Measurements from ENCODE around the gene MRPS35.

The MRPS35 gene

DNA sequence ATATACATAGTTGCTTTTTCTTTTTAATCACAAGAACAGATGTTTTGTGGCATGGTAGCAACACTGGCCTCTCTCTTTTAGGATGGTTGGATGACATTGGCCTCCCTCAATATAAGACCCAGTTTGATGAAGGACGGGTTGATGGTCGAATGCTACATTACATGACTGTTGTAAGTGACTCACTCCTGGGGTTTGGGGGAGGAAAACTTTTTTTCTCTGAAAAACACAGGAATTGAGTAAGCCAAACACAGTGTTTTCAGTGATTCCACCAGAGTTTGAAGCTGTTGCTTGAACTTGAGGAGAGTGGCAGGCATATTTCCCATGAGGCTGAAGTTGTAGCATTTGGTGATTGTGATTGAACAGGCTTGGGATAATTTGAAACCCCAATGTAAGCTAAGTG lies 28.1 kb upstream of the MRPS35 start:
- Histone ChIP-seq H2AFZ (ENCODE audit: low read length) (no peak overlapping the region), H4K20me1 (ENCODE audit: insufficient read depth, low read length) (no peaks in the 10 kb centered on the region), H3K9ac (ENCODE audit: low read length) (no peak overlapping the region), H3K27ac (ENCODE audit: low read depth, low read length, poor library complexity, severe bottlenecking) (no peak overlapping the region), H3K4me1 (ENCODE audit: insufficient read depth, low read length, severe bottlenecking) (no peaks in the 10 kb centered on the region), H3K4me2 (ENCODE audit: low read length) (no peak overlapping the region), H3K4me3 (ENCODE audit: low read depth, low read length, poor library complexity, severe bottlenecking) (no peak overlapping the region), H3K9me2 (ENCODE audit: low read depth, low read length) (no peaks in the 10 kb centered on the region), H3F3A (ENCODE audit: insufficient read depth, low read length) (no peaks in the 10 kb centered on the region), H3K9me3 (ENCODE audit: low read length) (no peaks in the 10 kb centered on the region), H3K27me3 (ENCODE audit: insufficient read depth, low read length) (peaks cover 3% of the 10 kb centered on the region; the same call in 1 of the 2 replicates), H3K36me3 (ENCODE audit: insufficient read depth, low read length) (no peaks in the 10 kb centered on the region), H3K79me2 (ENCODE audit: insufficient read depth, low read length) (no peaks in the 10 kb centered on the region)
- TF ChIP-seq, protein P1, sequence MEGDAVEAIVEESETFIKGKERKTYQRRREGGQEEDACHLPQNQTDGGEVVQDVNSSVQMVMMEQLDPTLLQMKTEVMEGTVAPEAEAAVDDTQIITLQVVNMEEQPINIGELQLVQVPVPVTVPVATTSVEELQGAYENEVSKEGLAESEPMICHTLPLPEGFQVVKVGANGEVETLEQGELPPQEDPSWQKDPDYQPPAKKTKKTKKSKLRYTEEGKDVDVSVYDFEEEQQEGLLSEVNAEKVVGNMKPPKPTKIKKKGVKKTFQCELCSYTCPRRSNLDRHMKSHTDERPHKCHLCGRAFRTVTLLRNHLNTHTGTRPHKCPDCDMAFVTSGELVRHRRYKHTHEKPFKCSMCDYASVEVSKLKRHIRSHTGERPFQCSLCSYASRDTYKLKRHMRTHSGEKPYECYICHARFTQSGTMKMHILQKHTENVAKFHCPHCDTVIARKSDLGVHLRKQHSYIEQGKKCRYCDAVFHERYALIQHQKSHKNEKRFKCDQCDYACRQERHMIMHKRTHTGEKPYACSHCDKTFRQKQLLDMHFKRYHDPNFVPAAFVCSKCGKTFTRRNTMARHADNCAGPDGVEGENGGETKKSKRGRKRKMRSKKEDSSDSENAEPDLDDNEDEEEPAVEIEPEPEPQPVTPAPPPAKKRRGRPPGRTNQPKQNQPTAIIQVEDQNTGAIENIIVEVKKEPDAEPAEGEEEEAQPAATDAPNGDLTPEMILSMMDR (IDR thresholded peaks at IDR 0.05; ENCODE audit: low read length), result no peak
- no peak for TF ChIP-seq EZH2 (IDR thresholded peaks at IDR 0.05; ENCODE audit: borderline replicate concordance, low read length)

DNA sequence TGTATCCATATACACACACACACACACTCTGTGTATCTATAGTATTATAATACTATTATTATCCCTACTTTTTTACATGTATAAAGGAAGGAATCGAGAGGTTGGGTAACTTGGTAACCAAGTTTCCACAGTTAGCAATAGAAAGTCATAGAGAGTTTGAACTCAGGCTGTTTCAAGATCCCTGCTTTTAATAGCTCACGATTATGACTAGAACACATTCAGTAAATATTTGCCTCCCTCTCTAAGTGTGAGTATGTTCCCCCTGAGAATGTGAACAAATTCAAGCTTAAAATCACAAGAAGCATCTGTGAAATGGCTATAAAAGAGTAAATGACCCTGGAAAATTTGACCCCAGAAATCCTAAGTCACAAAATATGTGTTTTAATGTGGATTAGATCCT lies 25.4 kb upstream of the MRPS35 start:
- Histone ChIP-seq H3K4me3 (ENCODE audit: low read depth, low read length, poor library complexity, severe bottlenecking) (no peak overlapping the region), H2AFZ (ENCODE audit: low read length) (no peak overlapping the region), H3K9ac (ENCODE audit: low read length) (no peak overlapping the region), H3K27me3 (ENCODE audit: insufficient read depth, low read length) (peaks cover 3% of the 10 kb centered on the region; the same call in 1 of the 2 replicates), H3K79me2 (ENCODE audit: insufficient read depth, low read length) (no peaks in the 10 kb centered on the region), H3K4me1 (ENCODE audit: insufficient read depth, low read length, severe bottlenecking) (no peaks in the 10 kb centered on the region), H4K20me1 (ENCODE audit: insufficient read depth, low read length) (no peaks in the 10 kb centered on the region), H3K27ac (ENCODE audit: low read depth, low read length, poor library complexity, severe bottlenecking) (no peak overlapping the region), H3K36me3 (ENCODE audit: insufficient read depth, low read length) (no peaks in the 10 kb centered on the region), H3K9me3 (ENCODE audit: low read length) (no peaks in the 10 kb centered on the region), H3K9me2 (ENCODE audit: low read depth, low read length) (no peaks in the 10 kb centered on the region), H3F3A (ENCODE audit: insufficient read depth, low read length) (no peaks in the 10 kb centered on the region), H3K4me2 (ENCODE audit: low read length) (no peak overlapping the region)
- TF ChIP-seq EZH2 (IDR thresholded peaks at IDR 0.05; ENCODE audit: borderline replicate concordance, low read length), result no peak
- TF ChIP-seq, protein P1 (IDR thresholded peaks at IDR 0.05; ENCODE audit: low read length), result no peak

DNA sequence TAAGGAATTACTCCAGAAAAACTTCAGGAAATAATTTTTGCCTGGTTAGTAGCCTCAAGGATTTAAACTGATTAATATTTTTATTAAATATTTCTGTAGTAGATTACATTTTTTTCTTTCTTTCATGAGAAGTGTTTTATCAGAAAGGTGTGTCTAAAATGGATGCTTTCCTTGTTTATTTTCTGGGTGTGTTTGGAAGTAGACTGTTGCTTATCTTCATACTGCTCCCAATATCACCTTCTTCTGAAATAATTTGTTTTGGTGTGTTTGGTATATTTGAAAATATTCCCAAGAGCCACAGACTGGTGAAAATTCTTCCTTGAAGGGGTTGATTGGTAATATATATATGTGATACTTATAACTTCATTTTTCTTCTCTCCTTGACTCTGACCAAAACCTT lies 24.5 kb upstream of the MRPS35 start:
- Histone ChIP-seq H3F3A (ENCODE audit: insufficient read depth, low read length) (no peaks in the 10 kb centered on the region), H3K9me2 (ENCODE audit: low read depth, low read length) (no peaks in the 10 kb centered on the region), H3K36me3 (ENCODE audit: insufficient read depth, low read length) (no peaks in the 10 kb centered on the region), H3K79me2 (ENCODE audit: insufficient read depth, low read length) (no peaks in the 10 kb centered on the region), H3K4me3 (ENCODE audit: low read depth, low read length, poor library complexity, severe bottlenecking) (no peak overlapping the region), H3K27ac (ENCODE audit: low read depth, low read length, poor library complexity, severe bottlenecking) (no peak overlapping the region), H3K4me2 (ENCODE audit: low read length) (no peak overlapping the region), H4K20me1 (ENCODE audit: insufficient read depth, low read length) (no peaks in the 10 kb centered on the region), H3K4me1 (ENCODE audit: insufficient read depth, low read length, severe bottlenecking) (no peaks in the 10 kb centered on the region), H3K9ac (ENCODE audit: low read length) (no peak overlapping the region), H3K9me3 (ENCODE audit: low read length) (no peaks in the 10 kb centered on the region), H3K27me3 (ENCODE audit: insufficient read depth, low read length) (peaks cover 3% of the 10 kb centered on the region; the same call in 1 of the 2 replicates), H2AFZ (ENCODE audit: low read length) (no peak overlapping the region)
- TF ChIP-seq, protein P1 (IDR thresholded peaks at IDR 0.05; ENCODE audit: low read length), result no peak
- no peak for TF ChIP-seq EZH2 (IDR thresholded peaks at IDR 0.05; ENCODE audit: borderline replicate concordance, low read length)
